Head of caudate nucleus (tissue), 42 donors: Measurements from ENCODE around the gene OR6P1.

Source experiments
- DNase-seq, 42 donors: peaks; one replicate each; pipeline versions ENCODE4 v3.0.0 to v3.0.0-alpha.2; 2020 to 2021; ENCODE audit warnings: mixed read lengths in 7 of 42
- intact Hi-C: fragments of 100-400 bp; cut with DNase I; formaldehyde crosslinking; loops from one replicate; pipeline ENCODE4 v1.15.0; 2022

Gene OR6P1

GRCh38 chr1:158520955-158521665, 49.3 kb downstream of the OR6P1 start:
- intact Hi-C loops, result no loop called here
- DNase-seq, result no peak

GRCh38 chr1:158520021-158520420, 50.4 kb downstream of the OR6P1 start:
- intact Hi-C loops, result no loop called here
- DNase-seq, result no peak

GRCh38 chr1:158516966-158517365, 53.4 kb downstream of the OR6P1 start:
- intact Hi-C loops, result no loop called here
- DNase-seq, result no peak
